DMS53 treated with DMSO at 0.1 percent for 48 hours (cell line): ENCODE data around the gene HOXB3.

Experiments
- DNase-seq: peaks from one replicate; lab custom pipeline; 2025; ENCODE audit not compliant: unreplicated experiment; lab: John Stamatoyannopoulos, UW

HOXB3 gene

DNA sequence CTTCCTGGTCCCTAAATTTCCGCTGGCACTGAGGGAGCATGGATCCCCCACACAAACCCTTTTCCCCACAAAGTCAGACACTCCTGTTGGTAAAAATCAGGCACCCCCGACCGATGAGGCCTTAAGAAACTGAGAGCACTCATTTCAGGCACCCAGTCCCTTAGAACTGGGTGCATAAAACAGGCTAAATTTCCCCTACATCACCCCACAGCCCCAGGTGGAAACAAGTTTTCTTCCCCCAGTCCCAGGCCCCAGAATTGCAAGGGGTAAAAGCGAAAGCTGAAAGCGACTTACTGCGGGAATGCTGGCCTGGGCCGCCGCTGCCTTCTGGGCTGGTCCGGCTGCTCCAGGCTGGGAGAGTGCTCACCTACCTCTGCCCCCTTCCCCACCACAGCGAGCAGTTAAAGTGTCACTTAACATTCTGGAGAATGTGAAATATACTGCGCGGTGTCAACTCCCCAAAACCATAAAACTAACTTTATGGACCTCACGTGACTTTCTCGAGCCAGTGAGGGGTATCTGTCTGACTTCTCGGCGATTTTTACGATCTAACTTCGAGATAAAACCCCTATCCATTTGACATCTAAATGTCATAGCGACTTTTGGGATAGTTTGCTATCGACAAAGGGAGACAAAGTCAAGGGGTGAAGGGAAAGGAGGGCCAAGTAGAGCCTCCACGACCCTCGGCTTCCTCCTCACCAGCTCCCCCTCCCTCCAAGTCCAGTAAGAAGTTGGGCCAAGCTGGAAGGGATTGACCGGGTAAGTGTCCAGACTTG, at the start of gene HOXB3:
HOXB3 (minus strand) TSS at position 411 of the 776 bp plus-strand sequence. CDS start 37,767 bp downstream, outside the sequence.
- no peak for DNase-seq

DNA sequence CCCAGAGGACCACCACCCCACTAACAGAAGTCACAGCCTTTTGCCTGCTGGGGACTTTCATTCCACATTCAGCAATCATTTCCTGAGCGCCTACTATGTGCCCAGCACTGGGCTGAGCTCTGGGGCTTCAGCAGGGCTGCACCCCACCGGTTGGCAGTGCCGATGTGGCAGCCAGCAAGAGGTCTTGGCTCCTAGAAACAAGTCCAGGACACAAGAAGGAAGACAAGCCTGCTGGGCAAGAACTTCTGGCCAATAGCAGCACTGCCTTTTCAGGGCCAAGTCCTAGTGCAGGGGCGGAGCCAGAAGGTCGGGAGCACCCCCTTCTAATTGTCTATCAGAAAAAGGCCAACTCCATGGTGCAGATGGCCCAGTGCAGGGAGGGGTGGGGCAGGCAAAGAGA, 49.1 kb upstream of the HOXB3 start:
- no peak for DNase-seq

DNA sequence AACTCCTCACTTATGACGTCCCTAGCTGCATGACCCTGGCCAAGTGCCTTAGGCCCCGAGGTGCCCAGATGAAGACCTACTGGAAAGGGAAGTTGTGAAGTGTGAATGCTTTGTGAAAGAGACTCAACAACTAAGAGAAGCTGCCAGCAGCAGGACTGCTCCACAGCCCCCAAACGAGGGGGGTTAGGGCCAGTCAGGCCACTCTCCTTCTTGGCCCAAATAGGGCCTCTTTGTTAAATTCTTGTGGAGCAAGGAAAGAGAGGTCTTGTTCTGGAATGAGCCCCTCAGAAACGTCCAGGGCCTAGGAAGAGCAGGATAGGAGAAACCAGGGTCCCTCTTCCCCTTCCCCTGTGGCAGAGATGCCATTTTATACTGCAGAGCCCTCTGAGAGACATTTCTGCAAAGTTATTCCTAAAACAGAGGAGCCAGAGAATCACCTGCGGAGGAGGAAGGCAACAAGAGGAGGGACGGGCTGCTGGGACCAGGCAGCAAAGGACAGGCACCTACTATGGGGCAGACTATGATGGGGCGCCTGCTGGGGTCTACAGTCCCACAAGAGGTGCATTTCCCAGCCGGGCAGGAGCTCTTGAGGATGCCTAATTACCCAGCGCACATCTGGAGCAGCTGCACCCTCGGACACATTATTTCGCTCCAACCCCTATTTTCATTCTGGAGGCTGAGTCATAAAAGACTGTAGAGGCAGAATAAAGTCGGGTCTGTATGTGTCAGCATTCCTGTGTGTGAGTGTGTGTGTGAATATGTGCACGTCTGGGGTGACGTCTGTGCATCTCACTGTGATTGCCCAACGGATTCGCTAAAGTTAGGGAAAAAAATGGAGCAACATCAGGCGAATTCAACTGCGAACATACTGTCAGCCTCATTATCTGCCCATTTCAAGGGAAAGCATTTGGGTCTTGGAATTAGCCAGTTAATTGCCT, 47.6 kb upstream of the HOXB3 start:
- DNase-seq: no peak

DNA sequence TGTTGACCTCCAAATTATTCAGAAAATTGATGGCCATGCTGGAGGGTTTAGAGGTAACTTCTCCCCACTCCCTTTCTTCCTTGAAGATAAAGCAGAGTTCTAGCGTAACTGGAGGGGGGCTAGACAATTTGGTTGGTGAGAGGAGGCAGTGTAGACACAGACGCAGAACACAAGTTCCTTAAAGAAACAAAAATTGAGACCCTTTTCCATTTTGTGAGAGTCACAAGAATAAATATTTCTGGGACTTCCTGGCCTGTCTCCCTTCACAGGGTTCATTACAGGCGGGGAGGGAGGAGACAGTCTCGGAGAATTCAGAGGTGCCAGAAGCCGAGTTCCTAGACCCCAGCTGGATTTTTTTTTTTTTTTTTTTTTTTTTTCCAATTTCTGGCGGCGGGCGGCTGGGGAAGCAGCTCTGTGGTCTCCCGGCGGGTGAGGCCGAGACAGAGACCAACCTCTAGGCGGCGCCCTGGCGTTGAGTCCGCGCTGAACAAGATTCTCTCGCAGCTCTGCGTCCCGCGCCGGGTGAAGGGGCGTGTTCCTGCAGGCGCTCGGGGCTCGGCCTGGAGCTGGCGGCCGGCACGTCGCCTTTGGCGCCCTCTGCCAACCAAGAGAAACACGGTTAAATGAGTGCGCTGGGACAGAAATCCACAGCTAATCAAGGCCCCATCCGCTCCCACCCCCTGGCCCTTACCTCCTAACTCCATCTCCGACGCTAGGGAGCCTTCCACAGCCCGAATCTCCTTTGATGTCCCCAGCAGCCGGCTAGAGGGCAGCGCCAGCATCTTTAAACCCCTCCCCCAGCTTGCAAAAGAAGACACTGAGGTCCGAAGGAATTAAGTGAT, 46.4 kb upstream of the HOXB3 start:
- no peak for DNase-seq

DNA sequence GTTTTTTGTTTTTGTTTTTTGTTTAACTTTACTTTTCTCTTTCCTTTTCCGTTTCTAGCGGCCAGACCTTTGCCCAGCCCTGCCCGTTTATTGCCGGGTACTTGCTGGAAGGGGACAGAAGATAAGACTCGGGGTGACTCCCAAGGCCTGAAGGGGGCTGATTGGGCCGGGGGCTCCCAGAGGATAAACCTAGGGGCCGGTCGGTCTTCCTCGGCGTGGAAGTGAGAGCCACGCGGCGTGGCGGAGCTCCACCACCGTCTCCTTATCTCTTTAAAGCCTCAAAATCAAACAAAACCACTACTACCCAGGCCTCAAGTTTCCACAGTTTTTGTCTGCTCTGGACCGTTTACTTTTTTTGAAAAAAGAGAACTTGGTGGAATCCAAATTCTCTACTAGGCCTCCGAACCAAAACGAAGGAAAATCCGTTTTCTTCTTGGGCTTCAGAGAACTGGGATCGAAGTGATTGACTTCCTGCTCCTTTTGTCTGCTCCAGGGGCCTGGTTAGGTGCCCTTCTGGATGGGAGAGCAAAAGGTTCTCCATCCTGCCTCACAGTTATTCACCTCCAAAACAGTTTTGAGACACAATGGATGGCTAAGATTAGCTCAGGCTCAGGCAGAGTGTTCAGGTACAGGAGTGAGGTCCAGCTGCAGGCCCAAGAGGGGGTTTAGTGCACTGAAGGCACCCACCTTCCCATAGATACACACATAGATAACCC, 44.6 kb upstream of the HOXB3 start:
- DNase-seq: no peak

DNA sequence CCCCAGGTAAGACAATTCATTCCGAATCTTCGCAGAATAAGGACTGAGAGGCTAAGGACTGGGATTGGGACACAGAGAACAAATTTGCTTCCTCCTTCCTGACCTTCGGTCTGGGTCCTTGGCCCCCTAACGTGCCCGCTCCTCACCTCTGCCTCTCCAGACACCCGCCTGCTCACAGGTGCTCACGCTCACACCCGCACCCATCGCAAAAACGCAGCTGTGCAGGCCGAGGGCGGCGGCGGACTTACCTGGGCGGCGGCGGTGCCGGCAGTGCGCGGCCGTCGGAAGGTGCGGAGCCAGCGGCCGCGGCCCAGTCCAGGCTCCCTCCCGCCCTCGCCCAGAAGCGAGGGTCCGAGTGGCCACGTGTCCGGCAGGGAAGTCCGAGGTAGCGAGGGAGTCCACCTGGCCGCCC, 43.2 kb upstream of the HOXB3 start:
- no peak for DNase-seq

DNA sequence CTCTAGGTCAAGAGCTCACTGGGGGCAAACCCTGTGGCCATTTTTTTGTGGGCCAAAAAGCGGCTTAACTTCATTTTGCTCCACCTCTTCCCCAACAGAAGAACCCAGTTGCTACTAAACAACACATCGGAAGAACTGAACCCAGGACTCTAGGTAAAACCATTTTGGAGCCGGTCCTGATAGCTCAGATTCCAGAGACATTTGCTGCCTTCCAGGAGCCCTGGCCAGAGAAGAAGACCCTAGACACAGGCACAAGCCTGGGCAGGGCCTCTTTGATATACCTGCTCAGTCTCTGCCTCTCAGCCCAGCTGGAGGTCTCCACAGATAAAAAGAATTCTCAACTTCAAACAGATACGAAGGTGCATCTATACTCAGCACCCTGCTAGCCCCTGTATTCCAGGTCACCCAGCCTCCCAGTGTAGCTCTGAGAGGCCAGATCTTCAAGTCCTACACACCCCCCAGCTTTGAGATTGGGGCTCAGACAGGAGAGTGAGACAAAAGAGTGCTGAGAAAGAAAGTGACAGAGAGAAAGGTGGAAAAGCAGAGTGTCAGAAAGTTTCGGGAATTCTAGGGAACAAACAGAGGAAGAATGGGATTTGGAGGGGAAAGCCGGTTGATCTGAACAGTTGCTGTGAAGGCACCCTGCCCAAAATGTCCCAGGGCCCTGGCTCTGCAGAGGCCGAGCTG, 42.7 kb upstream of the HOXB3 start:
- DNase-seq: no peak

DNA sequence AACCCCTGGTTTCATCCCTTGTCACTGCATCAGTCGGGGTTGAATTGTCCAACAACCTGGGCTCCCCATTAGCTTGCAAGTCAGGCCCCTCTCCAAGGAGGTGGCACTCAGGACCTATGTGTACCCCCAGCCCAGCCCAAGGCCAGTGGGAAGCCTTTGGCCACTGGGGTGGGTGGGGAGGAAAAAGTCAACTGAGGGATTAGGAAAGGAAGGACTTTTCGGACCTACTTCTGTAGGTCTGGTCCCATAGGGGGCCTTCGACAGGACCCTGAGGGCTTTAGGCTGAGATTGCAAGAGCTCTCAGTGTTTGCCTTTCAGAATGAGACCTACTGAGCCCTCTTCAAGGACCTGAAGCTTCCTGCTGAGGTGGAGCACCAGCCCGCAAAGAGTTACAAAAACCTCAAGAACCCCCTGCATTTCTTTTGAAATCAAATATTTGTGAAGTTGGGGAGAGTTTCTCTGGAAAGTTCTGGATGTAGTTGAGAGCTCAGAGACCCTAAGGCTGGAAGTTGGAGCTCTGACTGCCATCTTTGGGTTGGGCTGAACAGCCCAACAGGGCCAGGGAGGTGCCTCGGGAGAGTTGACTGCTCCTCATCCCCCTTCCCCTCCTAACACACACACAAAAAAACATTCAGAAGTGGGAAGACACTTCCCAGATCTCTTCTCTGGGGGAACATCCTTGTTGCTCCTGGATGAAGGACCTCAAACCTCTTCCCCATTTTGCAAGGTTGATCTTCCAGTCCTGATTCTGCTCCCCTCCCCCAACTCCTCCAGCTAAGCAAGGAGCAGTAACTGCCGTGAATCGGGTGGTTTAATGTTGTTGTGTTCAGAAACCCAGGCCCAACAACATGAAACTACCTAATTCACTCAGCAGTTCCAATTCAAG, 41.9 kb upstream of the HOXB3 start:
- no peak for DNase-seq

DNA sequence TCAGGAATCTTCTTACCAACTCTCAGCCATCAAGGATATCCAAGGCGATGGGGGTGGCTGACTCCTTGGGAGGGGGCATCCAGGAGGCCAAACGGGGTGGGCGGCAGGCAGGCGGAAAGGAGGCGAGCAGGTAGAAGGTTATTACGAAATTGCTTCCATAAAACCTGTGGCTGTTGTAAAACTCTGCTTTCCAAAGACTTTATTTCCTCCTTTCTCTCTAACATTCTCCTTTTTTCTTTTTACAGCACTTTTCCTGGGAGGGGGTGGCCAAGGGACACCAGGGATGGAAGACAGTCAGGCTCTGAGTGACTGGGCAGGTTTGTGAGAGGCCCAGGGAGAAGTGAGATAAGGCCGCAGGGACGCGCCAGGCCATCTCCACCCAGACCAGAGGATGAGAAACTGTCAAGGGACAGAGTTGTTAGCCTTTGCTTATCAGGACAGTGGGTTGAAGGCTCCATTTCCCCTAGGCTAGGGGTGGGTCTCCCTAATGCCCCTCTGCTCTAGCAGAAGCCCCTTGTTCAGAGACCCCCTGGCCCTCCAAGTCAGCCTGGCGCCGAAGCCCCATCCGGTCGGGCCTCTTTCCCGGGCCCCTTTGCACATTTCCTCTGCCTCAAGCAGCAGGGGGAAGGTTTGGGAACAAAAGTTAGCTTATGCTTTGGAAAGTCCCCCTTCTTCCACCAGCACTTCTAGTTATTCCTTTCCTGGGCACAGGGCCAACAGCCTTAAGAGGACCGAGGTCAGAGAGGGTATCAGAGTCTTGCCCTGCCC, 41.1 kb upstream of the HOXB3 start:
- no peak for DNase-seq

DNA sequence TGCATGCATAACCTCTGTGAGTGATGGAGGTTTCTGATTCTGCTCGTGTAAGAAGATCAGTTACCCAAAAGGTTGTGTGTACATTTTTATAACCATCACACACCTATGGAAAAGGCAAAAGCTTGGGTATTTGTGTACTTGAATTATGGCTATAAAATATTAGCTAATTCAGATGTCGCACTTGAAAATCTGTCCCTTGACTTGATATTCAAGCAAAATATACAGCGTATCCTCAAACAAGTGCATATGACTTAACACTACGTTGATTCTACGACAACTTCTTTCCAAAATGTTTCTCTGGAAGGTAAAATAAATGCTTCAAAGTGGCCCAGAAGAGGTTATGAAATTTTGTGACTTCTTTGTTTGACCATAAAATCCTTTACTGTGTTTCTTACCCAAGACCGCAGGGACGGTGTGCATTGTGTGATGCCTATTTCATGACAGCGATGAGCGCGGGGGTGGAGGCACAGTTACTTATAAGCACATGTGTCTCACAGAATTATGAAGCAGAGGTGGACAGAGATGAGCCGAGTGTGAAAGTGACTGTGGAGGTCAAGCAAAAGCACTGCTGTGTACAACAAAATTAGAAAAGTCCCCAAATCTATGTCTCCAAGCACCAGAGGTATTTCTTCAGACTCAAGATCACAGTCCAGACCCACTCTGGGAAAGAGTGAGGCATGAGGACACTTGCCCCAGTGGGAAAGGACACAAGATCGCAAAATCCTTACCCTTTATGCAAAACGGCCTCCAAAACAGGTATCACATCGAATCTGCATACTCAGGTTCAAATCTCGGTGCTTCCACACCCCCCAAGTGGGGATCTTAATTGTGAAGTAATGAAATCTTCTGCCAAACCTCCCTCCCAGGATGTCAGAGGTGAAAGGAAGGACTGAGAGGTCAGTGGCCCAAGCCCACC, 40.2 kb upstream of the HOXB3 start:
- DNase-seq: no peak

DNA sequence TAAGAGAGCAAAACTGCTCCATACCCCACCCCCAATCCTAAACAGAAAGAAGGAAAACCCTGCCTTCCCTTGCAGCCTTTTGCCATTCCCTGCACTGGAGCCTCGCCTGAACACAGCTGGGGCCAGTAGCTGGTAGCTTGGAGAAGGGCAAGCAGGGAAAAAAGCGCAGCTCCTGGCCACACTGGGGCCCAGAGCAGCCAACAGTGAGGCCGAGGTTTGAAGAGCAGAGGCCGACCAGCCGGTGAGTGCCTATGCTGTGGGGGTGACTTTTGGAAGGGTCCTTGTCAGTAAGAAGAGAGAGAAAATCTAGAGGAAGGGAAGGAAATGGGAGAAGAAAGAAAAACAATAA, 39.3 kb upstream of the HOXB3 start:
- DNase-seq: no peak

DNA sequence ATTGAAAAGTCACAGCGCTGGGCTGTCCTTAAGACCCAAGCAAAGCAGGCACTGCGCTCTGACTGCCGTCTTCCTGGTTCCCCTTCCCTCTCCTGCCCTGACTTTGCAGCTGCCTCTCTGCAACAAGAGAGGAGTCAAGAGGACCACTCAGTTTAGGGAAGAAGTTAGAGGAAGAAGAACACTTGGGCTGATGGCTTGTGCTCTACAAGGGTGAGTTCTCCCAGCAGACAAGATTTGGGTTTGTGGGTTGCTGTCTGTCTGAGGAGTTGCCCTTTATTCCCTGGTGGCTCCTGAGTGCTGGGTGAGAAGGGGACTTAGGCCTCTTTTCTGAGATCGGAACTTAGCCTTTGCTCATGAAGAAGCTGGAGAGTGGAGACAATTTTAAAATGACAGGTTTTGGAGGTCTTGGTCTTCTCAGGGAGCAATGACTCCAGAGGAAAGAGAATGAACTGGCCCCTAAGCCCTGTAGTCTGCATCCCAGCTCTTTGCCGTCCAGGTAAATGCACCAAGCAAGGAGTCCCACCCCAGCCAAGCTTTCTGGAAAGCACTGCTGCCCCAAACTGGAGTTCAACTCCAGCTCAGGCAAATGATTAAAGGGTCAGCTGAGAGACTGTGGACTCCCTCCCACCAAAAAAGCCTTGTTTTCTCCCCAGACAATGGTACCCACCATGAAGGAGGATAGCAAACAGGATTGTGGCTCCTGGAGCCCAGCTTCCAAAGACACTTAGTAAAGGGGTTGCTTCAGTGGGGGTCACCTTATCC, 38.8 kb upstream of the HOXB3 start:
- no peak for DNase-seq

DNA sequence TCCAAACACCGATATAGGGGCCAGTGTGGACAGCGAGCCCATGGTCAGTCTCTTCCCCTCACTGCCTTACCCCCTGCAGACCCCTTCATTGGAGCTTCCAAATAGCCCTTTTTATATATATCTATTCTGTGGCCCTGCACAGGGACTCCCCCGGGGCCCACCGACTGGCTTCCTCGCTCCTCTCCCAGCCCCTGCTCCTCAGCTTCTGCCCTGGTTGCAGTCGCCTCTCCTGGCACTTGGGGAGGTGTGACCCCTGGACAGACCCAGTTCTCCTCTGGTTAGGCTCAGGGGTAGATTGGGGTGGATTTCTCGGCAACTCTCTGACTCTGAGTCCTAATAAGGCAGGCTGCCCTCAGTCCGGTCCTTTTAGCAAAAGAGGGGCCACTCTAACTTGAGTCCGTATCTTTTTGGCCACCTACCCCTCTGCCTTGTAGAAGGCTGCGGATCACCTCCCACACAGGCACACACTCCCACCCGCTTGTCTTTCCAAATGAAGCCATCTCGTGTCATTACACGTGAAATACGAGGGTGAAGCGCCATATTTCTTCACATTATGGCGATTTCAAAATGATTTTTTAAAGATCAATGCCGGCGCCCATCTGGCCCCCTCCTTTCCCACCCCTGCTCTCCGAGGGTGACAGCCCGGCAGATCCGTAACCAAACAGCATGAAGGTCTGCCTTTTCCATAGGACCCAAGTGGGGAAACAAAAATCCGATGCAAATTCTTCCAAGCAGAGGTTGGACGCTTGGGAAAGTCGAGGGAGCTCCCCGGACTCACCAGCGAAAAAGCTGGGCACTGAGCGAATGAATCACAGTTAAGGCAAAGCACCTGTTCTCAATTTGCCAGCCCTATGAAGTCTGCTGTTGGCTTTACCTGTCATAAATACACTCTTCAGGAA, 37.8 kb upstream of the HOXB3 start:
- DNase-seq: no peak

DNA sequence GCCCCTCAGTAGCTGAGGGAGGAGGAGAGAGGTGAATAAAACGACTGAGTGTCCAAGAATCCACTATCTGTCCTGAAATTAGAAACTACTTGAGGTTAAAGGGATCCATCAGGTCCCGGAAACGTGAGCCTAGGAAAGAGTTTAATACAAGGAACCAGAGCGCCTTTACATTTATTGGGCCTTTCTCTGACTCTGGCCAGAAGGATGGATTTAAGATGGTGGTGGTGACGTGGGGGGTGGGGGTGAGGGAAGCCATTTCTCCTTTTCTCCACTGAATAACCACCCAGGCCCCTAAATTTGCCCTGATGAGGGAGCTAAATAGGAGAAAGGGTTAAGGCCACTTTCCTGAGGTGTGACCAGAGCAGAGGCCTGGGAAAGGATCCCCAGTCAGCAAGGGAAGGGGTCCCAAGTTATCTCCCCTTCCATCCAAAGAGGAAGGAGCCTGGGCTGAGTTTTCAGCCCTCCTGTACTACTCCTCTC, 37.1 kb upstream of the HOXB3 start:
- DNase-seq: no peak
